K562 (cell line): ENCODE measurements around the gene C19orf85. TPM values are rescaled to one million over a fixed set of nuclear protein-coding genes. Genes with fewer than 3 reads are reported as not detected.
A peak's percentile ranks its signal among the peaks of the same experiment; 100 is the strongest.

Experiments used
- ATAC-seq: fragments of 200-7000 bp; cut with Tn5 transposase; 3 replicates; pipeline ENCODE4 v1.9.1; 2020; ENCODE audit warnings: moderate library complexity
- BruUV-seq: library from RNA; stranded (reverse); fragments of 400-500 nt; replicated peaks from 2 replicates; lab custom pipeline; 2021; lab: Mats Ljungman, UMichigan
- CTCF ChIA-PET: fragments of 300-600 bp; formaldehyde crosslinking; extraction: SDS; loops from one replicate; lab custom pipeline; 2021; ENCODE audit warnings: low intra/inter-chr PET ratio; lab: Yijun Ruan, JAX
- POLR2A ChIA-PET: fragments of 300-600, 350-650 bp; sonication (Branson Sonifier 250); formaldehyde crosslinking; extraction: SDS; loops from one replicate; lab custom pipeline; 2021; ENCODE audit warnings: antibody characterized with exemption, inconsistent platforms; lab: Yijun Ruan, JAX
- DNase-seq, 4 experiments: peaks; one replicate each; pipeline versions ENCODE4 v3.0.0 to v3.0.0-alpha.2; 2011 to 2018; ENCODE audit warnings: low spot score in 3 of 4, mixed read lengths in 3 of 4; ENCODE audit errors: extremely low read depth in 1 of 4
- FAIRE-seq: peaks from 2 replicates; lab custom pipeline; 2011; peaks lifted over from hg19 to GRCh38; lab: Jason Lieb, UNC
- H2AFZ ChIP-seq: 2 replicates; pipeline ENCODE4 v1.6.0; 2011; ENCODE audit warnings: low read depth, low read length, control low read depth, inconsistent platforms
- H3K27ac ChIP-seq: fragments of 200-600 bp; 3 replicates; pipeline ENCODE4 v1.8.0; 2011; ENCODE audit warnings: low read depth, mild to moderate bottlenecking, control low read depth, inconsistent platforms, low read length, moderate library complexity, mixed read lengths; ENCODE audit errors: extremely low read depth
- H3K27me3 ChIP-seq, 2 experiments: fragments of 300-600 bp in 1 of 2; 2 replicates in 1 of 2; 3 replicates in 1 of 2; pipeline versions ENCODE4 v1.6.0 to v1.8.0; 2011; ENCODE audit warnings: inconsistent platforms in 2 of 2, low read length in 2 of 2, mild to moderate bottlenecking in 1 of 2, mixed read lengths in 1 of 2, moderate library complexity in 1 of 2; ENCODE audit not compliant: control insufficient read depth in 2 of 2, insufficient read depth in 2 of 2
- H3K36me3 ChIP-seq: fragments of 300-600 bp; 3 replicates; pipeline ENCODE4 v1.8.0; 2011; ENCODE audit warnings: mild to moderate bottlenecking, low read length, inconsistent platforms; ENCODE audit not compliant: control insufficient read depth, insufficient read depth
- H3K4me1 ChIP-seq, 2 experiments: fragments of 200-600 bp in 1 of 2; replicated peaks in 1 of 2; 2 replicates in 1 of 2; 3 replicates in 1 of 2; pipeline versions ENCODE4 v1.5.1 to v1.8.0; 2011; ENCODE audit warnings: inconsistent platforms in 2 of 2, low read length in 2 of 2, mild to moderate bottlenecking in 1 of 2, mixed read lengths in 1 of 2, moderate library complexity in 1 of 2; ENCODE audit not compliant: control insufficient read depth in 2 of 2, insufficient read depth in 2 of 2
- H3K4me2 ChIP-seq: 2 replicates; pipeline ENCODE4 v1.6.1; 2011; ENCODE audit warnings: low read length, control low read depth, inconsistent platforms, mixed read lengths; ENCODE audit not compliant: insufficient read depth
- H3K4me3 ChIP-seq: fragments of 200-600 bp; sonication (generic), shearing (Covaris generic); 2 replicates; pipeline ENCODE4 v1.5.1; 2016; ENCODE audit warnings: control low read depth, inconsistent platforms
- H3K79me2 ChIP-seq: fragments of 200-600 bp; 3 replicates; pipeline ENCODE4 v1.8.0; 2011; ENCODE audit warnings: low read length, inconsistent platforms; ENCODE audit not compliant: control insufficient read depth, insufficient read depth
- H3K9ac ChIP-seq, 2 experiments: 2 replicates each; pipeline versions ENCODE4 v1.6.0 to v1.6.1; 2011; ENCODE audit warnings: low read depth in 2 of 2, low read length in 2 of 2, control low read depth in 1 of 2, inconsistent platforms in 1 of 2, mild to moderate bottlenecking in 1 of 2, mixed read lengths in 1 of 2; ENCODE audit not compliant: insufficient read depth in 1 of 2
- H3K9me1 ChIP-seq: one replicate; pipeline ENCODE4 v1.6.0; 2011; ENCODE audit warnings: inconsistent platforms, mild to moderate bottlenecking, low read length, moderate library complexity; ENCODE audit not compliant: control insufficient read depth, insufficient read depth
- H3K9me3 ChIP-seq: replicated peaks from 2 replicates; pipeline ENCODE4 v1.5.1; 2011; ENCODE audit warnings: low read depth, low read length, inconsistent platforms; ENCODE audit not compliant: control insufficient read depth, insufficient read depth
- H4K20me1 ChIP-seq: replicated peaks from 2 replicates; pipeline ENCODE4 v1.6.1; 2011; ENCODE audit warnings: low read length, inconsistent platforms, mixed read lengths; ENCODE audit not compliant: control insufficient read depth, insufficient read depth
- CBX3 ChIP-seq, 2 experiments: IDR thresholded peaks; 1 replicate in 1 of 2; 2 replicates in 1 of 2; pipeline ENCODE4 v1.6.1; 2012; ENCODE audit warnings: inconsistent platforms in 2 of 2, low read length in 2 of 2, borderline replicate concordance in 1 of 2, control low read depth in 1 of 2
- HDGF ChIP-seq: fragments of 450-650 bp; IDR thresholded peaks from 2 replicates; pipeline ENCODE4 v1.6.1; 2016
- HMGN3 ChIP-seq: IDR thresholded peaks from 2 replicates; pipeline ENCODE4 v1.6.1; 2011; ENCODE audit warnings: borderline replicate concordance, low read depth, mild to moderate bottlenecking, mixed read lengths, low read length; ENCODE audit not compliant: insufficient read length; ENCODE audit errors: extremely low read depth
- HOXB6 ChIP-seq: fragments of 250-450 bp; sonication (Bioruptor Pico); IDR thresholded peaks from 2 replicates; pipeline ENCODE4 v1.5.1; 2022; ENCODE audit warnings: mild to moderate bottlenecking, borderline replicate concordance
- SP1 ChIP-seq: sonication (generic); formaldehyde crosslinking; IDR thresholded peaks from 2 replicates; pipeline ENCODE4 v1.8.1; 2022; ENCODE audit warnings: mild to moderate bottlenecking, missing genetic modification reagents
- TCFL5 ChIP-seq: fragments of 250-450 bp; sonication (Bioruptor Pico); conservative IDR thresholded peaks from 2 replicates; pipeline ENCODE4 v1.6.1; 2021; ENCODE audit warnings: mild to moderate bottlenecking, moderate library complexity, matching md5 sums
- TEAD2 ChIP-seq: fragments of 450-650 bp; IDR thresholded peaks from 2 replicates; pipeline ENCODE4 v1.6.1; 2016; ENCODE audit warnings: missing genetic modification characterization, control low read depth, missing compliant biosample characterization
- TRIM28 ChIP-seq: fragments of 450-650 bp; IDR thresholded peaks from 2 replicates; pipeline ENCODE4 v1.6.1; 2017
- XRCC3 ChIP-seq: fragments of 450-650 bp; IDR thresholded peaks from 2 replicates; pipeline ENCODE4 v1.6.1; 2017; ENCODE audit warnings: mild to moderate bottlenecking, moderate library complexity
- ZNF140 ChIP-seq: fragments of 250-450 bp; sonication (Bioruptor Pico); IDR thresholded peaks from 2 replicates; pipeline ENCODE4 v1.8.0; 2021; ENCODE audit warnings: moderate library complexity, mild to moderate bottlenecking, inconsistent platforms
- ZNF232 ChIP-seq: sonication (generic); formaldehyde crosslinking; IDR thresholded peaks from 2 replicates; pipeline ENCODE4 v1.8.0; 2022; ENCODE audit warnings: mild to moderate bottlenecking, missing genetic modification reagents
- ZNF347 ChIP-seq: fragments of 450-650 bp; formaldehyde crosslinking; IDR thresholded peaks from 2 replicates; pipeline ENCODE4 v1.4.0; 2020; ENCODE audit warnings: low read depth, mild to moderate bottlenecking, moderate library complexity
- ZNF444 ChIP-seq: fragments of 250-450 bp; sonication (Bioruptor Pico); IDR thresholded peaks from 2 replicates; pipeline ENCODE4 v1.4.0; 2020; ENCODE audit warnings: mild to moderate bottlenecking, moderate library complexity
- WGBS: fragments of 100-300 bp; shearing (Covaris generic); methylation state at CpG from one replicate; pipeline ENCODE4 v1.1.6; 2016; ENCODE audit warnings: low coverage, mixed read lengths; ENCODE audit not compliant: insufficient coverage; ENCODE audit errors: missing lambda C conversion rate; 5-methylcytosine and 5-hydroxymethylcytosine counted together
- in situ Hi-C: fragments of 300-500 bp; cut with MboI; formaldehyde crosslinking; loops from 4 replicates; pipeline ENCODE4 v1.15.0; 2018; ENCODE audit warnings: inconsistent platforms, mixed read lengths
- intact Hi-C: fragments of 100-400 bp; cut with micrococcal nuclease; formaldehyde crosslinking; loops from 2 replicates; pipeline ENCODE4 v1.14.2; 2022
- polyA plus RNA-seq, 8 experiments: library from polyadenylated mRNA; depleted of rRNA in 4 of 8; stranded (reverse) in 5 of 8; unstranded in 3 of 8; fragments of >200 nt; fragmentation: Nextera tagmentation in 2 of 8; fragmentation: Illumina TruSeq in 1 of 8; extraction: Ambion mirVana in 2 of 8; extraction: Trizol in 1 of 8; gene quantifications; 2 replicates each; pipeline versions ENCODE4 v1.2.1 to v1.2.3, GENCODE V29; 2011 to 2014; ENCODE audit warnings: inconsistent platforms in 1 of 8, missing spikeins in 1 of 8
- total RNA-seq, 7 experiments: library from RNA; depleted of rRNA in 6 of 7; stranded (reverse); fragments of >200 nt in 6 of 7; fragmentation: Illumina TruSeq in 2 of 7; extraction: Trizol in 2 of 7; gene quantifications; 2 replicates each; pipeline versions ENCODE4 v1.2.1 to v1.2.3, GENCODE V29; 2011 to 2021; ENCODE audit warnings: low replicate concordance in 1 of 7
- TF ChIP-seq, protein P1 (sequence below): fragments of 450-650 bp; IDR thresholded peaks from 2 replicates; pipeline ENCODE4 v1.6.1; 2018; ENCODE audit warnings: mild to moderate bottlenecking, low read depth; ENCODE audit not compliant: partially characterized antibody
- TF ChIP-seq, protein P2 (sequence below): fragments of 450-650 bp; IDR thresholded peaks from 2 replicates; pipeline ENCODE4 v1.6.1; 2017; ENCODE audit warnings: antibody characterized with exemption, mild to moderate bottlenecking
- TF ChIP-seq, protein P3 (sequence below): fragments of 450-650 bp; IDR thresholded peaks from 2 replicates; pipeline ENCODE4 v1.6.1; 2017; ENCODE audit warnings: mild to moderate bottlenecking, moderate library complexity

C19orf85 gene
- total and polyA plus RNA-seq, 9 of the 15 experiments (the other 6 are each of a cell fraction or from before 2014, with no cell fraction given), result not detected

DNA sequence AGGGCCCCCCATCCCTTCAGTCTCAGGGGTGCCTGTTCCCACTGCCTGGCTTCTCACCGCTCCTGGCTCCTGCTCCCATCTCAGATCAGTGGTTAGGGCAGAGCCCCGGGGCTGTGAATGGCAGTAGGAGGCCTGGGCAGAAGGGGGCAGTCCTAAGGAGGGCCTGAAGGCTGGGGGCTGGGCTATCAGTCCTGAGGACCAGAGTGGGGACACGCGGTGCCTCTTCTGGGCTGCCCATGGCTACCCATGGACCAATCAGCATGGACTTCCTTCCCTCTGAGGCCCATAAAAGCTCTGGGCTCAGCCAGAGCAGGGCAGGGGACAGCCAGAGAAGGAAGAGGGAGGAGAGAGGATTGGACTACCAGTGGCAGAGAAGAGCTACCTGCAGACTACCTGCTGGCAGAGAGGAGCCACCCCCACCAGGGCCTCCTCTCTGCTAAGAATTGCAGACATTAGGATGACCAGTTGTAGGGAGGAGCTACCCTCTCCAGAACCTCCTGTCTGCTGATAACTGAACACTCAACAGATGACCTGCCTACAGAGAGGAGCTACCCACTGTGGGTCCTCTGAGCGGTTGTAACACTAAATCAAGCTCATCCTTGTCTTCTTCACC is 44.8 kb downstream of the C19orf85 start:
- Histone ChIP-seq H3K27me3 (peaks cover 8 to 9% of the 10 kb centered on the region in 2 experiments), H3K4me3 (no peak overlapping the region), H4K20me1 (no peaks in the 10 kb centered on the region), H3K79me2 (no peaks in the 10 kb centered on the region), H3K36me3 (no peaks in the 10 kb centered on the region), H3K9ac (no peak overlapping the region), H2AFZ (no peak overlapping the region), H3K9me3 (peaks cover 7% of the 10 kb centered on the region; the same call in 1 of the 2 replicates), H3K27ac (no peak overlapping the region), H3K4me2 (no peak overlapping the region), H3K9me1 (no peaks in the 10 kb centered on the region), H3K4me1 (peaks cover 4 to 10% of the 10 kb centered on the region in 2 experiments; a peak in 3 of 5 replicates)
- ChIA-PET POLR2A (interaction anchor here (0.8 to 2.5 kb wide), 4 partner anchors 9 to 20 kb away, joined by 3 to 14 read pairs (median 6); partner anchors contain the start of gene UBE2S), CTCF (no interaction called here)
- WGBS, result 10% methylated on average over 5 of the region's 5 CpGs
- DNase-seq (no peak), ATAC-seq (no peak; the same call in 2 of the 3 replicates), FAIRE-seq (no peak)
- intact Hi-C loops, result loop anchor here (10.0 kb wide), 1 partner anchor 335 kb away; no protein-coding TSS in a partner anchor
- in situ Hi-C loops, result no loop called here
- no TSS peak for BruUV-seq
- TF ChIP-seq HMGN3 (no peak), ZNF347 (CRISPR knock-in tag) (no peak), HDGF (no peak), CBX3 (IDR thresholded peaks at IDR 0.05; ENCODE audit: borderline replicate concordance in 1 of 2, low read length in 2 of 2) (peak in 1 of 2 experiments; percentile 60; a peak in 1 of 3 replicates), TEAD2 (tag) (no peak), TRIM28 (peak; percentile 76; the same call in 1 of the 2 replicates), ZNF232 (no peak), XRCC3 (no peak), HOXB6 (CRISPR knock-in tag) (no peak), SP1 (CRISPR knock-in tag) (no peak), TCFL5 (CRISPR knock-in tag) (no peak), ZNF140 (CRISPR knock-in tag) (no peak), ZNF444 (CRISPR knock-in tag) (no peak)
- TF ChIP-seq, protein P1, sequence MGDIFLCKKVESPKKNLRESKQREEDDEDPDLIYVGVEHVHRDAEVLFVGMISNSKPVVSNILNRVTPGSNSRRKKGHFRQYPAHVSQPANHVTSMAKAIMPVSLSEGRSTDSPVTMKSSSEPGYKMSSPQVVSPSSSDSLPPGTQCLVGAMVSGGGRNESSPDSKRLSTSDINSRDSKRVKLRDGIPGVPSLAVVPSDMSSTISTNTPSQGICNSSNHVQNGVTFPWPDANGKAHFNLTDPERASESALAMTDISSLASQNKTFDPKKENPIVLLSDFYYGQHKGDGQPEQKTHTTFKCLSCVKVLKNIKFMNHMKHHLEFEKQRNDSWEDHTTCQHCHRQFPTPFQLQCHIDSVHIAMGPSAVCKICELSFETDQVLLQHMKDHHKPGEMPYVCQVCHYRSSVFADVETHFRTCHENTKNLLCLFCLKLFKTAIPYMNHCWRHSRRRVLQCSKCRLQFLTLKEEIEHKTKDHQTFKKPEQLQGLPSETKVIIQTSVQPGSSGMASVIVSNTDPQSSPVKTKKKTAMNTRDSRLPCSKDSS, result peak; percentile 60
- TF ChIP-seq, protein P2, sequence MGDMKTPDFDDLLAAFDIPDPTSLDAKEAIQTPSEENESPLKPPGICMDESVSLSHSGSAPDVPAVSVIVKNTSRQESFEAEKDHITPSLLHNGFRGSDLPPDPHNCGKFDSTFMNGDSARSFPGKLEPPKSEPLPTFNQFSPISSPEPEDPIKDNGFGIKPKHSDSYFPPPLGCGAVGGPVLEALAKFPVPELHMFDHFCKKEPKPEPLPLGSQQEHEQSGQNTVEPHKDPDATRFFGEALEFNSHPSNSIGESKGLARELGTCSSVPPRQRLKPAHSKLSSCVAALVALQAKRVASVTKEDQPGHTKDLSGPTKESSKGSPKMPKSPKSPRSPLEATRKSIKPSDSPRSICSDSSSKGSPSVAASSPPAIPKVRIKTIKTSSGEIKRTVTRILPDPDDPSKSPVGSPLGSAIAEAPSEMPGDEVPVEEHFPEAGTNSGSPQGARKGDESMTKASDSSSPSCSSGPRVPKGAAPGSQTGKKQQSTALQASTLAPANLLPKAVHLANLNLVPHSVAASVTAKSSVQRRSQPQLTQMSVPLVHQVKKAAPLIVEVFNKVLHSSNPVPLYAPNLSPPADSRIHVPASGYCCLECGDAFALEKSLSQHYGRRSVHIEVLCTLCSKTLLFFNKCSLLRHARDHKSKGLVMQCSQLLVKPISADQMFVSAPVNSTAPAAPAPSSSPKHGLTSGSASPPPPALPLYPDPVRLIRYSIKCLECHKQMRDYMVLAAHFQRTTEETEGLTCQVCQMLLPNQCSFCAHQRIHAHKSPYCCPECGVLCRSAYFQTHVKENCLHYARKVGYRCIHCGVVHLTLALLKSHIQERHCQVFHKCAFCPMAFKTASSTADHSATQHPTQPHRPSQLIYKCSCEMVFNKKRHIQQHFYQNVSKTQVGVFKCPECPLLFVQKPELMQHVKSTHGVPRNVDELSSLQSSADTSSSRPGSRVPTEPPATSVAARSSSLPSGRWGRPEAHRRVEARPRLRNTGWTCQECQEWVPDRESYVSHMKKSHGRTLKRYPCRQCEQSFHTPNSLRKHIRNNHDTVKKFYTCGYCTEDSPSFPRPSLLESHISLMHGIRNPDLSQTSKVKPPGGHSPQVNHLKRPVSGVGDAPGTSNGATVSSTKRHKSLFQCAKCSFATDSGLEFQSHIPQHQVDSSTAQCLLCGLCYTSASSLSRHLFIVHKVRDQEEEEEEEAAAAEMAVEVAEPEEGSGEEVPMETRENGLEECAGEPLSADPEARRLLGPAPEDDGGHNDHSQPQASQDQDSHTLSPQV, result no peak
- TF ChIP-seq, protein P3, sequence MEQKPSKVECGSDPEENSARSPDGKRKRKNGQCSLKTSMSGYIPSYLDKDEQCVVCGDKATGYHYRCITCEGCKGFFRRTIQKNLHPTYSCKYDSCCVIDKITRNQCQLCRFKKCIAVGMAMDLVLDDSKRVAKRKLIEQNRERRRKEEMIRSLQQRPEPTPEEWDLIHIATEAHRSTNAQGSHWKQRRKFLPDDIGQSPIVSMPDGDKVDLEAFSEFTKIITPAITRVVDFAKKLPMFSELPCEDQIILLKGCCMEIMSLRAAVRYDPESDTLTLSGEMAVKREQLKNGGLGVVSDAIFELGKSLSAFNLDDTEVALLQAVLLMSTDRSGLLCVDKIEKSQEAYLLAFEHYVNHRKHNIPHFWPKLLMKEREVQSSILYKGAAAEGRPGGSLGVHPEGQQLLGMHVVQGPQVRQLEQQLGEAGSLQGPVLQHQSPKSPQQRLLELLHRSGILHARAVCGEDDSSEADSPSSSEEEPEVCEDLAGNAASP, result no peak
